ENCODE data around the gene ZNF629. TPM values are rescaled to one million over a fixed set of nuclear protein-coding genes. Genes with fewer than 3 reads are reported as not detected.

ZNF629 gene
- total RNA-seq, 1 experiment from 2014 or later = 5.0 TPM

GRCh38 chr16:30748634-30749445 is 38.2 kb downstream of the ZNF629 start:
- peak; percentile 40 for DNase-seq (ENCODE audit: low read depth)

- DNase-seq (ENCODE audit: low read depth) = peak; percentile 99
Observed at GRCh38 chr16:30747799-30748633, 39.0 kb downstream of the ZNF629 start, which contains the start of gene PHKG2. TSS of gene PHKG2 (plus strand) at chr16:30748425. CDS start at chr16:30748821, 396 bp downstream.

GRCh38 chr16:30747331-30747730 is 39.7 kb downstream of the ZNF629 start:
- peak; percentile 43 for DNase-seq (ENCODE audit: low read depth)

GRCh38 chr16:30746638-30747175 is 40.3 kb downstream of the ZNF629 start:
- no peak for DNase-seq (ENCODE audit: low read depth)

GRCh38 chr16:30745082-30745481 is 41.9 kb downstream of the ZNF629 start:
- no peak for DNase-seq (ENCODE audit: low read depth)

- DNase-seq (ENCODE audit: low read depth) = no peak
Observed at GRCh38 chr16:30744183-30744582, 42.8 kb downstream of the ZNF629 start.

- no peak for DNase-seq (ENCODE audit: low read depth)
Observed at GRCh38 chr16:30743716-30744115, 43.3 kb downstream of the ZNF629 start.

- DNase-seq (ENCODE audit: low read depth) = peak; percentile 90
Observed at GRCh38 chr16:30741461-30741914, 45.5 kb downstream of the ZNF629 start.

- peak; percentile 88 for DNase-seq (ENCODE audit: low read depth)
Observed at GRCh38 chr16:30740364-30741251, 46.4 kb downstream of the ZNF629 start.

GRCh38 chr16:30738984-30739951 is 47.7 kb downstream of the ZNF629 start:
- DNase-seq (ENCODE audit: low read depth) = no peak

GRCh38 chr16:30737794-30738648 is 49.0 kb downstream of the ZNF629 start:
- DNase-seq (ENCODE audit: low read depth) = no peak

- DNase-seq (ENCODE audit: low read depth) = no peak
Observed at GRCh38 chr16:30736995-30737793, 49.8 kb downstream of the ZNF629 start.

GRCh38 chr16:30731411-30731810 is 55.6 kb downstream of the ZNF629 start:
- no peak for DNase-seq (ENCODE audit: low read depth)

- DNase-seq (ENCODE audit: low read depth) = no peak
Observed at GRCh38 chr16:30728899-30729672, 57.9 kb downstream of the ZNF629 start.
